OCI-LY3 (cell line): ENCODE data around the gene WDR46.

Experiments
- H2AFZ ChIP-seq: fragments of 200-600, 300-600 bp; shearing (Covaris generic); 2 replicates; pipeline ENCODE4 v1.6.0; 2014; ENCODE audit warnings: antibody characterized with exemption, low read depth, low read length
- H3K27ac ChIP-seq: fragments of 200-600, 300-600 bp; sonication (generic); 2 replicates; pipeline ENCODE4 v1.5.1; 2014; ENCODE audit warnings: mild to moderate bottlenecking, low read length, moderate library complexity, mixed read lengths
- H3K27me3 ChIP-seq: fragments of 200-600, 300-600 bp; sonication (generic); 2 replicates; pipeline ENCODE4 v1.6.1; 2014; ENCODE audit warnings: low read depth, low read length, mixed read lengths
- H3K36me3 ChIP-seq: fragments of 200-600, 300-600 bp; sonication (generic); replicated peaks from 2 replicates; pipeline ENCODE3; 2014; ENCODE audit warnings: low read depth, low read length, mixed read lengths
- H3K4me1 ChIP-seq: fragments of 300-600, 200-600 bp; sonication (generic); 2 replicates; pipeline ENCODE4 v1.6.1; 2014; ENCODE audit warnings: low read length, mixed read lengths
- H3K4me2 ChIP-seq: fragments of 200-600, 300-600 bp; sonication (generic); 2 replicates; pipeline ENCODE4 v1.6.1; 2014; ENCODE audit warnings: low read length, mixed read lengths
- H3K4me3 ChIP-seq: fragments of 300-600, 200-600 bp; sonication (generic); 2 replicates; pipeline ENCODE4 v1.5.1; 2014; ENCODE audit warnings: antibody characterized with exemption, mild to moderate bottlenecking, low read length, moderate library complexity
- H3K79me2 ChIP-seq: fragments of 300-600, 200-600 bp; shearing (Covaris generic); 2 replicates; pipeline ENCODE4 v1.6.1; 2014; ENCODE audit warnings: mild to moderate bottlenecking, low read length, mixed read lengths
- H3K9ac ChIP-seq: fragments of 300-600, 200-600 bp; shearing (Covaris generic); 2 replicates; pipeline ENCODE4 v1.6.0; 2014; ENCODE audit warnings: mild to moderate bottlenecking, low read length, moderate library complexity
- H3K9me3 ChIP-seq: fragments of 200-600, 300-600 bp; shearing (Covaris generic); 2 replicates; pipeline ENCODE4 v1.6.1; 2014; ENCODE audit warnings: low read length, mixed read lengths; ENCODE audit not compliant: insufficient read depth
- H4K20me1 ChIP-seq: fragments of 200-600, 300-600 bp; sonication (generic); 2 replicates; pipeline ENCODE4 v1.6.1; 2016; ENCODE audit warnings: low read length, mixed read lengths; ENCODE audit not compliant: insufficient read depth
- EZH2phosphoT487 ChIP-seq: fragments of 200-600 bp; shearing (Covaris generic); IDR thresholded peaks from 2 replicates; pipeline ENCODE4 v1.6.1; 2018; ENCODE audit warnings: antibody characterized with exemption, mixed run types, low read depth
- TF ChIP-seq, protein P1 (sequence below): fragments of 200-600, 300-600 bp; sonication (generic); IDR thresholded peaks from 2 replicates; pipeline ENCODE4 v1.5.1; 2014; ENCODE audit warnings: antibody characterized with exemption, low read length, low read depth

Gene WDR46

DNA sequence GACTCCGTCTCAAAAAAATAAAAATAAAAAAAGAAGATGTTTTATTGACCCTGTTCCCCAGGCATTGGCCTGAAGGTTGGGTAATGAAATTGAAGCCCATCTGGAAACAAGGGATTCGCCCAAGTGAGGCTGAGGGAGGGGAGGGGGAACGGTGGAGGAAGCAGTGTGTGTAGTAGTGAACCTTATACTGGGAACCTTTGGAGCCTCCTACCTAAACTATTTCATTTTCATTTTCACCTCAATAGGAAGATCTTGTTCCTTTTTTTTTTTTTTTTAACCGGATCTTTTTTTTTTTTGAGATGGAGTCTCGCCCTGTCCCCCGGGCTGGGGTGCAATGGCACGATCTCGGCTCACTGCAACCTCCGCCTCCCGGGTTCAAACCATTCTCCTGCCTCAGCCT lies 41.7 kb upstream of the WDR46 start:
- TF ChIP-seq, protein P1, sequence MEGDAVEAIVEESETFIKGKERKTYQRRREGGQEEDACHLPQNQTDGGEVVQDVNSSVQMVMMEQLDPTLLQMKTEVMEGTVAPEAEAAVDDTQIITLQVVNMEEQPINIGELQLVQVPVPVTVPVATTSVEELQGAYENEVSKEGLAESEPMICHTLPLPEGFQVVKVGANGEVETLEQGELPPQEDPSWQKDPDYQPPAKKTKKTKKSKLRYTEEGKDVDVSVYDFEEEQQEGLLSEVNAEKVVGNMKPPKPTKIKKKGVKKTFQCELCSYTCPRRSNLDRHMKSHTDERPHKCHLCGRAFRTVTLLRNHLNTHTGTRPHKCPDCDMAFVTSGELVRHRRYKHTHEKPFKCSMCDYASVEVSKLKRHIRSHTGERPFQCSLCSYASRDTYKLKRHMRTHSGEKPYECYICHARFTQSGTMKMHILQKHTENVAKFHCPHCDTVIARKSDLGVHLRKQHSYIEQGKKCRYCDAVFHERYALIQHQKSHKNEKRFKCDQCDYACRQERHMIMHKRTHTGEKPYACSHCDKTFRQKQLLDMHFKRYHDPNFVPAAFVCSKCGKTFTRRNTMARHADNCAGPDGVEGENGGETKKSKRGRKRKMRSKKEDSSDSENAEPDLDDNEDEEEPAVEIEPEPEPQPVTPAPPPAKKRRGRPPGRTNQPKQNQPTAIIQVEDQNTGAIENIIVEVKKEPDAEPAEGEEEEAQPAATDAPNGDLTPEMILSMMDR: no peak
- no peak for TF ChIP-seq EZH2phosphoT487
- Histone ChIP-seq H3K27ac (no peak overlapping the region), H3K9ac (no peak overlapping the region), H4K20me1 (no peaks in the 10 kb centered on the region), H3K79me2 (no peaks in the 10 kb centered on the region), H3K4me2 (no peak overlapping the region), H3K4me1 (peaks cover 5% of the 10 kb centered on the region), H3K4me3 (no peak overlapping the region), H3K27me3 (no peaks in the 10 kb centered on the region), H2AFZ (no peak overlapping the region), H3K9me3 (no peaks in the 10 kb centered on the region), H3K36me3 (no peaks in the 10 kb centered on the region)

DNA sequence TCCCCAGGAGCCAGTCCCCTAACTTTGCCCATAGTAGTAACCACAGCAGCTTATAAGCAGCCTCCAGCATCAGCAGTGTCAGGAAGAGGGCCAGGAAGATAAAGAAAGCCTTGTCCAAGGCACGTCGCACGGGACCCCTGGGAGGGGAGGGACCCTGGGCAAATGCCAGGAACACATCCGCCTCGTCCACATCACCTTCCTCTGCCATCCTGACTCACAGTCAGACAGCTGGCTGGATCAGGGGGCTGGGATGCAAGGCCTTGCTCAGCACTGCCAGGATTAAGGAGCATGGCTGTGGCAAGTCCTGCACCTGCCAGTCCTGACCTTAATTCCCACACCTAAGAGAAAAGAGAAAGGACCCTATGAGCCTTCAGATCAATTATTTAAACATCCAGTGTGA lies 40.0 kb upstream of the WDR46 start:
- Histone ChIP-seq H3K4me3 (no peak overlapping the region), H3K4me2 (no peak overlapping the region), H3K36me3 (no peaks in the 10 kb centered on the region), H3K27me3 (no peaks in the 10 kb centered on the region), H3K27ac (no peak overlapping the region), H3K9me3 (no peaks in the 10 kb centered on the region), H2AFZ (no peak overlapping the region), H3K79me2 (no peaks in the 10 kb centered on the region), H3K4me1 (0 out of 2 replicates have a peak, but pooled peaks cover 2% of the 10 kb centered on the region), H3K9ac (no peak overlapping the region), H4K20me1 (no peaks in the 10 kb centered on the region)
- no peak for TF ChIP-seq EZH2phosphoT487
- TF ChIP-seq, protein P1: no peak

DNA sequence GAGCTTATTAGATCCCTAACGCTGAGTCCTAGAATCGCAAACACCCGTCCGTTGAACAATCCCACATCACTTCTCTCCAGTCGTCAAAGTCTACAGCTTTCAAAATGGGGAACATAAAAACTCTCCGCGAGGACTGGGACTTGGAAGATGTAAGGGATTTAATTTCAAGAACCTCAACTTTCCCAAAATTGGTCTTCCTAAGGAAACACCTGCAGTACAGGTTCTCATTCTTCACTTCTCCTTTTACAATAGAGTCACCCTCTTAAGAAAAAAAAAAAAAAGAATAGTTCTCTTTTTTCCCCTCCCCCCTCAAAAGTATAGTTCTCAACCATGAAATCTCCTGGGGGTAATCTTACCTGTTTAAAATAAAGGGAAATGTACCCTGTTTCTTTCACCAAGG lies 35.1 kb upstream of the WDR46 start:
- H3K4me2 ChIP-seq: peak overlapping the region; percentile 95
- no peaks in the 10 kb centered on the region for H4K20me1 ChIP-seq
- H3K27ac ChIP-seq: peak overlapping the region; percentile 92
- no peak overlapping the region for H2AFZ ChIP-seq
- H3K9ac ChIP-seq: peak overlapping the region; percentile 93
- peaks cover 10% of the 10 kb centered on the region for H3K4me1 ChIP-seq
- H3K9me3 ChIP-seq: no peaks in the 10 kb centered on the region
- H3K79me2 ChIP-seq: peaks cover 36% of the 10 kb centered on the region
- TF ChIP-seq, protein P1: no peak
- no peak for TF ChIP-seq EZH2phosphoT487
- H3K27me3 ChIP-seq: no peaks in the 10 kb centered on the region
- peaks cover 23% of the 10 kb centered on the region for H3K36me3 ChIP-seq
- peak overlapping the region; percentile 91 for H3K4me3 ChIP-seq

DNA sequence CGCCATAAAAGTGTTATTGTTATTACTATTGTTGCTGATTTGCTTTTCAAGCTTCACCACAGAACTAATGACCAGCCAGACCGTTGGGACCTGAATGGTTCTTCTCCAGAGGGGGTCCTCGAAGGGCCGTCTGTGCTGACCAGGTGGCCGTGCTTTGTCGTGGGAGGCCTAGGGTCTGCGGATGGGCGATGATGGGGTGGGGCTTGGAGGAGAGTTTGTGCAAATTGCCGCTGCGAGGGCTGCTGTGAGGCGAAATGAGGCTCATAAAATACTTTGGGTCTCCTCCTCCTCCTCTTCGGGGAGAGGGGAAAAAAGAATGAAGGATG lies 34.5 kb upstream of the WDR46 start:
- peak overlapping the region; percentile 92 for H3K27ac ChIP-seq
- no peak for TF ChIP-seq EZH2phosphoT487
- TF ChIP-seq, protein P1: no peak
- no peaks in the 10 kb centered on the region for H3K9me3 ChIP-seq
- H3K4me2 ChIP-seq: peak overlapping the region; percentile 95
- peak overlapping the region; percentile 93 for H3K9ac ChIP-seq
- no peaks in the 10 kb centered on the region for H4K20me1 ChIP-seq
- peaks cover 29% of the 10 kb centered on the region for H3K36me3 ChIP-seq
- H3K27me3 ChIP-seq: no peaks in the 10 kb centered on the region
- peak overlapping the region; percentile 91 for H3K4me3 ChIP-seq
- H2AFZ ChIP-seq: 0 out of 2 replicates have a peak overlapping the region, but pooled peaks have one; percentile 19
- peaks cover 14% of the 10 kb centered on the region for H3K4me1 ChIP-seq
- H3K79me2 ChIP-seq: peaks cover 36% of the 10 kb centered on the region
